SK-N-SH (cell line): ENCODE measurements around the gene NT5DC3.

ENCODE experiments used
- CTCF ChIP-seq: fragments of 200-600 bp; sonication (generic); IDR thresholded peaks from 2 replicates; pipeline ENCODE4 v1.6.1; 2017; ENCODE audit warnings: antibody characterized with exemption, mild to moderate bottlenecking, moderate library complexity
- EP300 ChIP-seq, 2 experiments: IDR thresholded peaks; 2 replicates each; pipeline versions ENCODE4 v1.4.0 to v1.6.1; 2012; ENCODE audit warnings: borderline replicate concordance in 1 of 2, low read depth in 1 of 2, low read length in 1 of 2
- EZH2phosphoT487 ChIP-seq: fragments of 200-600 bp; sonication (generic); IDR thresholded peaks from 2 replicates; pipeline ENCODE4 v1.6.1; 2017; ENCODE audit warnings: low read depth, mixed run types, mild to moderate bottlenecking, antibody characterized with exemption, moderate library complexity, borderline replicate concordance
- FOSL2 ChIP-seq: IDR thresholded peaks from 2 replicates; pipeline ENCODE4 v1.4.0; 2012; ENCODE audit warnings: low read depth, mild to moderate bottlenecking, moderate library complexity, borderline replicate concordance
- MAX ChIP-seq: IDR thresholded peaks from 2 replicates; pipeline ENCODE4 v1.4.0; 2012; ENCODE audit warnings: low read depth
- MXI1 ChIP-seq: IDR thresholded peaks from 2 replicates; pipeline ENCODE4 v1.6.1; 2012; ENCODE audit warnings: mild to moderate bottlenecking, low read depth, low read length, improper control_type of control experiment
- RAD21 ChIP-seq: IDR thresholded peaks from 2 replicates; pipeline ENCODE4 v1.6.1; 2012; ENCODE audit warnings: mild to moderate bottlenecking, low read length
- REST ChIP-seq: IDR thresholded peaks from 2 replicates; pipeline ENCODE4 v1.6.1; 2012; ENCODE audit warnings: mild to moderate bottlenecking, low read depth, low read length, moderate library complexity
- RFX5 ChIP-seq: IDR thresholded peaks from 2 replicates; pipeline ENCODE4 v1.6.1; 2012; ENCODE audit warnings: mild to moderate bottlenecking, improper control_type of control experiment, low read length
- RXRA ChIP-seq: IDR thresholded peaks from 2 replicates; pipeline ENCODE4 v1.4.0; 2012; ENCODE audit warnings: low read depth, mild to moderate bottlenecking, borderline replicate concordance
- SIN3A ChIP-seq: IDR thresholded peaks from 2 replicates; pipeline ENCODE4 v1.6.1; 2012; ENCODE audit warnings: low read depth, mild to moderate bottlenecking, low read length, moderate library complexity, borderline replicate concordance
- SMC3 ChIP-seq: IDR thresholded peaks from 2 replicates; pipeline ENCODE4 v1.6.1; 2012; ENCODE audit warnings: low read depth, low read length, improper control_type of control experiment
- USF2 ChIP-seq: fragments of 150-350 bp; IDR thresholded peaks from 2 replicates; pipeline ENCODE4 v1.6.1; 2017; ENCODE audit warnings: antibody characterized with exemption, low read length, low read depth, borderline replicate concordance

- TF ChIP-seq EZH2phosphoT487 = no peak
- no peak for TF ChIP-seq EP300 (IDR thresholded peaks at IDR 0.05; ENCODE audit: borderline replicate concordance in 1 of 2, low read depth in 1 of 2, low read length in 1 of 2)
- TF ChIP-seq FOSL2 = no peak
- no peak for TF ChIP-seq CTCF
- TF ChIP-seq USF2 = no peak
- TF ChIP-seq SIN3A = no peak
- TF ChIP-seq RFX5 = no peak
- TF ChIP-seq RAD21 = no peak
- TF ChIP-seq MXI1 = no peak
- no peak for TF ChIP-seq MAX
- TF ChIP-seq RXRA = no peak
- no peak for TF ChIP-seq REST
- no peak for TF ChIP-seq SMC3
Observed at GRCh38 chr12:103819892-103820291, 21.1 kb downstream of the NT5DC3 start.
